Measurements from ENCODE around the gene VWA3B. TPM values are rescaled to one million over a fixed set of nuclear protein-coding genes. Genes with fewer than 3 reads are reported as not detected.
A peak's percentile ranks its signal among the peaks of the same experiment; 100 is the strongest.

VWA3B gene
- total RNA-seq, 1 experiment from 2014 or later: not detected

DNA sequence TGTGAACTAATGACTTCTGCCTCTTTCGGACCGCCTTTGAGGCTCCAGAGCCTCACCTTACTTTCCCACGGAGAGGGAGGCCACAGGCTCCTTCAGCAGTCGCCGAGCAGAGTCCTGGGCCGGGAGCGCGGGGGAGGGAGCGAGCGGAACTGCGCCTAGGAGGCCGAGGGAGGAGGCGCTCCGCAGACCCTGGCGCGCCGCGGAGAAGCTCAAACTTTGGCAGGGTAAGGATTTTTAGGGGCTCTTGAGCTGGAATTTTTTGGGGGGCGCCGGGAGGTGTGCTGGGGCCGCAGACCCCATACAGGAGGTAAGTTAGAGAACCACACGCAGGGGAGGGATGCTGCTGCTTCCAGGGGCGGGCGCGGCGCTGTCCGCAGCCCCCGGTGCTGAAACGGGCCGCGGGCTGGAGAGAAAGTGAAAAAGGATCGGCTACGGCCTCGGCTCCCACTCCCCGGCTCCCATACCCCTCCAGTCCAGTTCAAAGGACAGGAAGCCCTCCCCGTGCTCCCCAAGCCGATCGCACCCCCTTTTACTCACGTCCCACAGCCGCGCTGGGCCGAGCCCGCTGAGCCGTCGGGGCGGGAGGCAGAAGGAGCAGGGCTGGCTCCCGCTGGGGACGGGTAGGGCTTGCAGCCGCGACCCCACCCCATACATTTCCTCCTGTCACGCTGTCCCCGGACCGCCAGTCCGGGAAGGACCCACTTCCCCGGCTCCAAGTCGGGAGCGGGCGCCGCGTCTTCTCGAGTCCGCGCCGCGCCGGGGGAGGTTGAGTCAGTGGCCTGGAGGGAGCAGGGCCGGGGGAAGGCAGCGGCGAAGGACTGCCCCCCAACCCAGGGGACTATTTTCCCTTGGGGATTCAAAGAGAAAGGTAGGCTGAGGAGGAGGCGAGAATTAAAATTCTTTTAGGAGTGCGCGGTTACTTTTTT, 259.6 kb downstream of the VWA3B start, which contains the start of gene CNGA3:
CNGA3 (plus strand) TSS at position 146 of the 926 bp plus-strand sequence. CDS start 23,520 bp downstream, outside the sequence.
- no peaks in the 10 kb centered on the region for H3K79me1 ChIP-seq (ENCODE audit: insufficient read depth, low read depth, low read length, poor library complexity, severe bottlenecking)
- H3K4me2 ChIP-seq (ENCODE audit: insufficient read depth, insufficient read length, low read length): peak within 1 kb of the TSS; percentile 76
- no peak within 1 kb of the TSS for H4K91ac ChIP-seq (ENCODE audit: insufficient read length, low read depth, low read length)
- H3K9ac ChIP-seq (ENCODE audit: extremely low read depth, insufficient read length, low read length): no peak within 1 kb of the TSS
- Mint-ChIP-seq H3K9me3 (peaks cover 8% of the 10 kb centered on the region in 2 experiments), H3K4me1 (peaks cover 18 to 24% of the 10 kb centered on the region in 2 experiments), H3K27me3 (ENCODE audit: low read depth) (peaks cover 99% of the 10 kb centered on the region), H3K27ac (no peak within 1 kb of the TSS), H3K36me3 (ENCODE audit: insufficient read depth in 1 of 3, low read depth in 3 of 3) (peaks cover 1 to 8% (median 4%) of the 10 kb centered on the region in 3 experiments; a peak in 4 of 7 replicates), H3K4me3 (peak within 1 kb of the TSS; percentile 56 to 83)
- no peak within 1 kb of the TSS for H3K14ac ChIP-seq (ENCODE audit: insufficient read depth, low read length)
- no peak within 1 kb of the TSS for H2BK120ac ChIP-seq (ENCODE audit: low read depth, low read length, poor library complexity, severe bottlenecking)
- H3K27ac ChIP-seq (ENCODE audit: insufficient read length, low read depth, low read length): no peak within 1 kb of the TSS
- H3K4me1 ChIP-seq (ENCODE audit: insufficient read depth, low read length): no peaks in the 10 kb centered on the region
- H3T11ph ChIP-seq (ENCODE audit: low read length): no peak within 1 kb of the TSS
- no peak within 1 kb of the TSS for H3K23ac ChIP-seq (ENCODE audit: insufficient read length, low read depth, low read length)
- H3K79me2 ChIP-seq (ENCODE audit: insufficient read depth, low read length): no peaks in the 10 kb centered on the region
- H4K5ac ChIP-seq (ENCODE audit: insufficient read length, low read depth, low read length): no peak within 1 kb of the TSS
- H2AK5ac ChIP-seq (ENCODE audit: insufficient read length, low read length): no peak within 1 kb of the TSS
- no peak within 1 kb of the TSS for H2AFZ ChIP-seq (ENCODE audit: low read length)
- H2BK5ac ChIP-seq (ENCODE audit: insufficient read length, low read length): no peak within 1 kb of the TSS
- no peak within 1 kb of the TSS for H2BK12ac ChIP-seq (ENCODE audit: insufficient read length, low read depth, low read length)
- no CpG with 5 or more reads among the region's 72 CpGs for WGBS (ENCODE audit: extremely low coverage, insufficient read length, low lambda C conversion rate)
- H3K23me2 ChIP-seq (ENCODE audit: insufficient read length, low read depth, low read length, poor library complexity, severe bottlenecking): peaks cover 21% of the 10 kb centered on the region
- no peak within 1 kb of the TSS for H3K4ac ChIP-seq (ENCODE audit: low read depth, low read length)
- H4K20me1 ChIP-seq (ENCODE audit: control insufficient read depth, insufficient read depth, insufficient read length): no peaks in the 10 kb centered on the region
- no peaks in the 10 kb centered on the region for H3K9me3 ChIP-seq (ENCODE audit: control insufficient read depth, low read depth, low read length)
- H4K8ac ChIP-seq (replicated peaks; ENCODE audit: insufficient read length, low read depth, low read length): no peak within 1 kb of the TSS
- TF ChIP-seq, protein P1, sequence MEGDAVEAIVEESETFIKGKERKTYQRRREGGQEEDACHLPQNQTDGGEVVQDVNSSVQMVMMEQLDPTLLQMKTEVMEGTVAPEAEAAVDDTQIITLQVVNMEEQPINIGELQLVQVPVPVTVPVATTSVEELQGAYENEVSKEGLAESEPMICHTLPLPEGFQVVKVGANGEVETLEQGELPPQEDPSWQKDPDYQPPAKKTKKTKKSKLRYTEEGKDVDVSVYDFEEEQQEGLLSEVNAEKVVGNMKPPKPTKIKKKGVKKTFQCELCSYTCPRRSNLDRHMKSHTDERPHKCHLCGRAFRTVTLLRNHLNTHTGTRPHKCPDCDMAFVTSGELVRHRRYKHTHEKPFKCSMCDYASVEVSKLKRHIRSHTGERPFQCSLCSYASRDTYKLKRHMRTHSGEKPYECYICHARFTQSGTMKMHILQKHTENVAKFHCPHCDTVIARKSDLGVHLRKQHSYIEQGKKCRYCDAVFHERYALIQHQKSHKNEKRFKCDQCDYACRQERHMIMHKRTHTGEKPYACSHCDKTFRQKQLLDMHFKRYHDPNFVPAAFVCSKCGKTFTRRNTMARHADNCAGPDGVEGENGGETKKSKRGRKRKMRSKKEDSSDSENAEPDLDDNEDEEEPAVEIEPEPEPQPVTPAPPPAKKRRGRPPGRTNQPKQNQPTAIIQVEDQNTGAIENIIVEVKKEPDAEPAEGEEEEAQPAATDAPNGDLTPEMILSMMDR (conservative IDR thresholded peaks at IDR 0.05): 0 out of 3 replicates have a peak, but pooled peaks have one; percentile 16
- no peak within 1 kb of the TSS for H2BK20ac ChIP-seq (ENCODE audit: low read depth, low read length, poor library complexity, severe bottlenecking)
- DNase-seq: peak; percentile 65
- no peak within 1 kb of the TSS for H2BK15ac ChIP-seq (ENCODE audit: low read depth, low read length)
- H3K56ac ChIP-seq (ENCODE audit: insufficient read length, low read depth, low read length): no peak within 1 kb of the TSS
- H3K27me3 ChIP-seq (ENCODE audit: insufficient read depth, low read length): peaks cover 42% of the 10 kb centered on the region
- peak within 1 kb of the TSS; percentile 35 for H3K18ac ChIP-seq (ENCODE audit: insufficient read length, low read depth, low read length)
